Activated CD4-positive, CD25-positive, alpha-beta regulatory T cell treated with anti-CD3 and anti-CD28 coated beads, Interleukin-2, amount 50 U/mL, for 24 hours (primary cell): Measurements from ENCODE around the gene DNAH7.

Experiments
- ATAC-seq, 2 donors: fragments of 150-1000 bp; cut with Tn5 transposase; one replicate each; pipeline ENCODE4 v1.10.0; 2021; ENCODE audit warnings: mild to moderate bottlenecking in 1 of 2, moderate library complexity in 1 of 2

The DNAH7 gene

GRCh38 chr2:195793881-195794280 lies 274.8 kb downstream of the DNAH7 start:
- ATAC-seq: no peak

DNA sequence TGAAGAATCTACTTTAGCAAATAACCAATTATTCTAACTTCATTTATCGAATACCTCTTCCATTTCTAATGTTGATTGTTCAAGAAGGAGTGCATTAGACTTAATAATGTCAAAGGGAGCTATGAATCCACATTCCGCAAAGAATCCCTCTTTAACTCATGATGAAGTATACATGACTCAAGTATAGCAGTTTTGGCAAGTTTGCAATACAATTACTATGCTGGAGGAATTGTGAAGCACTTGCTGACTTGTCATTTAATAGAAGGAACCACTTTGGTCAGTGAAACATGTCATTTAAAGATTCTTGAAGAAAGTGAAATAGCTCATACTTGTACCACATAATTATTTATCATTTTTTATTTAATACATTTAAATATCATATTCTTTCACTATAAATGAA lies 286.5 kb downstream of the DNAH7 start:
- no peak for ATAC-seq

GRCh38 chr2:195779491-195779890 lies 289.1 kb downstream of the DNAH7 start:
- no peak for ATAC-seq

DNA sequence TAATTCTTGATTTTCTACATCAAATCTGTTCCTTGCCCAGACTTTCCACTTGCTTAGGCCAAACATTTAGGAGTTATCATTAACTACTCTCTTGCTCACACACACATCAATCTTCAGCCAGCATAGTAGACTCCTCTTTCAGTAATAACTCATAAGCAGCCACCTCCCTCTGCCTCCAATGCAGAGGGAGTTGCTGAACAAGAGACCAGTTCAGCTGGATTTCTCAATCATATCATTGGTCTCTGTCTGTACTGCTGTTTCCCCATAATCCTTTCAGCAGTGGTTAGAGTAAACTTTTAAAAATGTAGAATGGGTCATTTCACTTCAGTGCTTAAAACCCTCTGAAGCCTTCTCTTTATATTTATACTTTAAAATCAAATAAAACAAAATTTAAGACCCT lies 298.7 kb downstream of the DNAH7 start:
- ATAC-seq: no peak

- no peak for ATAC-seq
Observed at GRCh38 chr2:195768431-195768830, 300.2 kb downstream of the DNAH7 start.

DNA sequence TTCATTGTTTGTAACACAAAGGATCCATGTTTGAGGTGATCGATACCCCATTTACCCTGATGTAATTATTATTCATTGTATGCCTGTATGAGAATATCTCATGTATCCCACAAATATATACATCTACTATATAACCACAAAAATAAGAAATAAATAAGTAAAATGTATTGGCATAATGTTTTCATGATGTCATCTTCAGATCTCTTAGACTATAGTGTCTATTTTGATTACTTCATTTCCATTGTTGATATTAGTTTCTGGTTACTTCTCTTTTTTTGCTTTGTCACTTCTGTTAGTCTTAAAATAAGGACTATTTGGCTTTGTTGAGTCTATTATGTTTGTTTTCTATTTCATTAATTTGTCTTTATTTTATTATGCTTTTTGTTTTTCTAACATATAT lies 301.9 kb downstream of the DNAH7 start:
- no peak for ATAC-seq

DNA sequence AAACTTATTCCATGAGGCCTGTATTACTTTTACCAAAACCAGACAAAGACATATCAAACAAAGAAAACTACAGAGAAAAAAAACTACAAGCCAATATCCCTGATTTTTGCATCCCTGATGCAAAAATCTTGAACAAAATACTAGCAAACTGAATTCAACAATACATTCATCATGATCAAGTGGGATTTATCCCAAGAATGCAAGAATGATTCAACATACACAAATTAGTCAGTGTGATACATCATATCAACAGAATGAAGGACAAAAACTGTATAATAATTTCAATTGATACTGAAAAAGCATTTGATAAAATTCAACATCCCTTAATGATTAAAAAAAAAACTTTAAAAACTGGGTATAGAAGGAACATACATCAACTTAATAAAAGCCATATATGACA lies 304.8 kb downstream of the DNAH7 start:
- no peak for ATAC-seq

DNA sequence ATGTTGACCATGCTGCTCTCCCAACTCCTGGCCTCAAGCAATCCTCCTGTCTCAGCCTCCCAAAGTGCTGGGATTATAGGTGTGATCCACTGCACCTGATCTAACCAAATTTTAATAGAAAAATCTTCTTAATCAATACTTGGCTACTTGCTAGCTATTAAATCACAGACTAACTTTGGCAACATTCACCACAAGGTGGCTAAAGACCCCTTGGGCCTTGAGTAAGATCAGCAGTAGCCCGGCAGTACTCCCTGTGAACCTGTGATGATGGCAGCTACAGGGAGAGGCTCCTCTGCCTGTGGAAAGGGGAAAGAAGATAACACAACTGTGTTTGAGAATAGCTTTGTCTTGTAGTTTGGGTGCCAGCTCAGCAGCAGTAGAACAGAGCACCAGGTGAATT lies 308.8 kb downstream of the DNAH7 start:
- no peak for ATAC-seq

- ATAC-seq: no peak
Observed at GRCh38 chr2:195758846-195759245, 309.8 kb downstream of the DNAH7 start.

DNA sequence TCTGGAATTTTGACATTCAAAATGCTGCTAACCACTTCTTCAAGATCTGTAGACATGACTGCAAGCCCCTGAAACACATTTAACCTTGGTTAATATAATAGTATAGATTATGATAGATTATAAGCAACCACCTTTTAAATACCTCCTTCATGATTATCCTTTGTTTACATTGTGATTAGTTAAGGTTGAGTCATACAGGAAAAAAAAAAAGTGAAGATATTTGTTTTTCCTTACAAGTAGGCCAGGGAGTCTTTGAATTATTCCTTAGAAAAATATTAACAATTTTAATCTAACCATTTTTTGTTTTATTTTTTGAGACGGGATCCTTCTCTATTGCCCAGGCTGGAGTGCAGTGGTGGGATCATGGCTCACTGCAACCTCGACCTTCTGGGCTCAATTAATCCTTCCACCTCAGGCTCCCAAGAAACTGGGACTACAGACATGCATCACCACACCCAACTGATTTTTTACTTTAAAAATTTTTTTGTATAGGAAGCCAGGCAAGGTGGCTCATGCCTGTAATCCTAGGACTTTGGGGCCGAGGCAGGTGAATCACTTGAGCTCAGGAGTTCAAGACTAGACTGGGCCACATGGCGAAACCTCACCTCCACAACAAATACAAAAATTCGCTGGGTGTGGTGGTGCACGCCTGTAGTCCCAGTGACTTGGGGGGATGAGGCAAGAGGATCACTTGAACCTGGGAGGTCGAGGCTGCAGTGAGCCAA lies 312.3 kb downstream of the DNAH7 start:
- no peak for ATAC-seq

DNA sequence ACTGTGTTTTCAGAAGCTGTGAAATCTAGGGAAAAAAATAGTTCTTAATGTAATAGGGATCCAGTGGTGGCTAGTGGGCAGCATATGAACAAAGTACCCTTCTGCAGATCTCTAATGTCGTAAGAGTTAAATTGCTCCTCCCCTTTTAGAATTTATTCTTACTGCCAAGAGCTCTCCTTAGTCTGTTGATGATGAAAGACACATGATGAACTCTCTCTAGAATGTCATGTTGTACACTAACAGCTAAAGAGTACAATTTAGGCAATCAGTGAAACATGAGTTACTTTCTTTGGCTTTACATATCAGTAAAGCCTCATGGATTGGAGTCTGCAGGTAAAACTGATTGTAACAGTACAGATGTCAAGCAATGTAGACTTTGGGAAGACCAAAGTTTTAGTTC lies 327.4 kb downstream of the DNAH7 start:
- ATAC-seq: no peak

DNA sequence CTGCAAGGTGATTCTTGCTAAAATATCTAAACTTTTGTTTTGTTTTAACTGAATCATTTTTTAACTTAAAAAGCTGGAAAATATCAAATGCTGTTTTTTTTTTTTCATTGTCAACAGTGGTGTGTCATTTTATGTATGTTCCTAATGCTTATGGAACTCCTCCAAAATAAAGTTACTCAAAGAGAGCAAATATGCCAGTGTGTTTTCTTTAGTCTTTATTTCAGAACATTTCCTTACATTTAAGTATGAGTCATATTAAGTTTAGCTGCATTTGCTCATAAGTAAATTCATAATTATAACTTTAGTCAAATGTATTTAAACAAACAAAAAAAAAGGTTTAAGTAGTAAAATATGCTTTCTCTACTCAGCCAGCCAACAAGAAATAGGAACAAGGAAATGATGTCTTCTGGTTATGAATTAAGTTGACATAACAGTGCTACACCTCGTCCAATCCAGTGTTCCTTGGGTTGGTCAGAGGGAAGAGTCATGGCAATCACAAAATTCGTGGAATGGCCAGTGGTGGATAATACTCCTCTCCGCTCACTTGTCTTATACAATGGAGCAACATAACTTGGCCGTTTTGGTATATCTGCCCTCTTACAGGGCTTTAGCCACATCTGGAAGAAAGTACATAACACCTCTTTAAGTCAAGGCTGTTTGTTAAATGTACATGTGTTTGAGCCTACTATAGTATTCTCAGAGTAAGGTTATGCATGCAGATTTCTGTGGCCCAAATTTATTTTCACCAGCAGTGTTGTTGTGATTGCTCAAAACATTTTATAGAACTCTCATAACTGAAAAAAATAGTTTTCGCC lies 330.9 kb downstream of the DNAH7 start:
- no peak for ATAC-seq

- ATAC-seq: no peak
Observed at GRCh38 chr2:195735347-195735746, 333.3 kb downstream of the DNAH7 start.

DNA sequence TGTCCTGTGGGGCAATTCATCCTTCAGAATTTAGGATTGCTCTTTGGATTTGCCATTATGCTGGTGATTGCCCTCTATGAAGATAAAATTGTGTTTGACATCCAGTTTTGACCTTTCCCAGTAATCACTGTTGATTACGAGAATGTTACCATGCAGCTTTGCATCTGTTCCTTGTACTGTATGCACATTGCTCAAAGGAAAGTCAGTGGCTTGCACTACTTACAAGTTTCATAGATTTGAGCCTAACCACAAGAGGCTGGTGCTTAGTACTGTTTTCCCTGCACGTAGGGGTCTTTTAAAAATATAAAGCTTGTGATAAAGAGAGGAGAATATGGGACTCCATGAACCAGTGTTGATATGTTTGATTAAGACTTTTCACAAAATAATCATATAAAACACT lies 333.7 kb downstream of the DNAH7 start:
- no peak for ATAC-seq

GRCh38 chr2:195734395-195734794 lies 334.2 kb downstream of the DNAH7 start:
- no peak for ATAC-seq

DNA sequence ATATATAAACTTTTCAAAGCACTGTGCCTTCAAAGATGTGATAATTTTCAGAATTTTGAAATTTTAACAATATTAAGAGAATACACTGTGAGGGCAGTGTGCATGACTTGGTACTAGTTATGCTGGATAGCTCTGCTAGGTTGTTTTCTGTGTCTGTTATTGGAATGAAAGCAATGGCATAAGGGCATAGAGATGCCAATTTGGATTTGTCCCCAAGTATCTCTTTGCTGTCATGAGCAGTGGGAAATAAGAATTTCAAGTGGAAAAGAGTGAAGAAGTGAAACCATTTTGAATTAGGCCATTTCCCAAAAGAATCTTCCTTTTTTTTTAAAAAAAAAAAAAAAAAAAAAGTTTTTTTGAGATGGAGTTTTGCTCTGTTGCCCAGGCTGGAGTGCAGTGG lies 334.8 kb downstream of the DNAH7 start:
- no peak for ATAC-seq

DNA sequence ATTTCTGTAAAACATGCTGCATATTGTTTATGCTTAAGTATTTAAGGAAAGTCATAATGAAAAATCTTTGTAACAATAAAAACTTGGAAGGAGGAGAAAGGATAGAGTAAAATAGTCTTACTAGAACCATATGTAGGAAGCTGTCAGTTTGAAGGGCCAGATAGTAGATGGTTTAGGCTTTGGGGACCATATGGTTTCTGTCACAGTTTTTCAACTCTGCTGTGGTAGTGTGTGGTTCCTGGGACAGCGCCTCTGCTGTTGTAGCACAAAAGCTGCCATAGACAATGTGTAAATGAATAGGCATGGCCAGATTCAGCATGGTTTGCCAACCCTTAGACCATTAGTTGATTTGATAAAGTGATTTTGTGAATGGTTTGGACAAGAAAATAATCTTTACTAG lies 336.1 kb downstream of the DNAH7 start:
- no peak for ATAC-seq

- no peak for ATAC-seq
Observed at GRCh38 chr2:195730912-195731311, 337.7 kb downstream of the DNAH7 start.

DNA sequence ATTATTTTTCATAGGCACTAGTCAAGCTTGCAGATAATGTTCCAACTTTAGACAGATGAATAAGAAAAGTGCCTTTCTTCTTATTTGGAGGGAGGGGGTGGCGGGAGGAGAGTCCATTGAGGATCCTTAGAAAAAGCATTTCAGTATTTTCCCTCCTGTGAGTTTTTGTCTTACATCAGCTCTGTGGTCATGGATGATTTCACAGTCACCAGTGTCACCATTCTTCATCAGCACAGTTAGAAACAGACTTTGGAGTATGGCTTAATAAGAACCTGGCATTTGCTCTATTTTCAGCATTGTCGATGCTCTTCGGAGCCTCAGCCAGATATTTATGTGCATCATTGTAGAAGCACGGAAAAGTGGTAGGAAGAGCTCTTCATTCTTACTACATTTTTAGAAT lies 341.5 kb downstream of the DNAH7 start:
- no peak for ATAC-seq

- no peak for ATAC-seq
Observed at GRCh38 chr2:195722075-195722474, 346.6 kb downstream of the DNAH7 start.

DNA sequence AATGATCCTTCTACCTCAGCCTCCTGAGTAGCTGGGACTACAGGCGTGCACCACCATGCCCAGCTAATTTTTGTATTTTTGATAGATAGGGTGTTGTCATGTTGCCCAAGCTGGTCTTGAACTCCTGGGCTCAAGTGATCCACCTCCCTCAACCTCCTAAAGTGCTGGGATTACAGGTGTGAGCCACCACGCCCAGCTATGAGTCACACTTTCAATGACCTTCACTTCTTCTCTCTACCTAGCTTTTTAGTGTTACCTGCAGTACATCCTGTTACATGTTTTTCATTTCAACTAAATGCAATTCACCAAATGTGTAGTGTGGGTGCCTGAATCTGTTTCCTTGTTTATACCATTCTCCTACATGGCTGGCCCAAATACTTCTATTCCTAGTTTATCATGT lies 347.6 kb downstream of the DNAH7 start:
- ATAC-seq: no peak

GRCh38 chr2:195716466-195716865 lies 352.2 kb downstream of the DNAH7 start:
- ATAC-seq: no peak

GRCh38 chr2:195711478-195711877 lies 357.2 kb downstream of the DNAH7 start:
- no peak for ATAC-seq
